Stomach (tissue), 9 donors: Measurements from ENCODE around the gene MPIG6B. TPM values are rescaled to one million over a fixed set of nuclear protein-coding genes. Genes with fewer than 3 reads are reported as not detected.
A peak's percentile ranks its signal among the peaks of the same experiment; 100 is the strongest.

Experiments
- DNase-seq, 2 donors: peaks; one replicate each; pipeline versions ENCODE4 v3.0.0 to v3.0.0-alpha.2; 2013 to 2019
- H3K27ac ChIP-seq, 5 donors: fragments of 200-600 bp in 4 of 5; sonication (generic) in 4 of 5; one replicate each; pipeline ENCODE4 v1.5.1; 2013 to 2019; ENCODE audit warnings: mild to moderate bottlenecking in 1 of 5, moderate library complexity in 1 of 5
- H3K27me3 ChIP-seq, 3 donors: fragments of 200-600 bp; sonication (generic); one replicate each; pipeline ENCODE4 v1.5.1; 2017 to 2019; ENCODE audit warnings: mixed run types in 1 of 3
- H3K36me3 ChIP-seq, 4 donors: fragments of 200-600 bp; sonication (generic); 1 replicate in 3 of 4; 2 replicates in 1 of 4; pipeline ENCODE4 v1.5.1; 2016 to 2019
- H3K4me1 ChIP-seq, 4 donors: fragments of 200-600 bp; sonication (generic); one replicate each; pipeline ENCODE4 v1.5.1; 2016 to 2019
- H3K4me3 ChIP-seq, 4 donors: fragments of 200-600 bp; sonication (generic) in 3 of 4; one replicate each; pipeline ENCODE4 v1.5.1; 2016 to 2019; ENCODE audit warnings: mild to moderate bottlenecking in 1 of 4
- H3K9me3 ChIP-seq, 4 donors: fragments of 200-600 bp; sonication (generic); one replicate each; pipeline ENCODE4 v1.5.1; 2016 to 2019
- CTCF ChIP-seq, 7 experiments: fragments of 450-650 bp in 4 of 7; fragments of 200-600 bp in 3 of 7; sonication (generic) in 3 of 7; IDR thresholded peaks; one replicate each; pipeline ENCODE4 v1.5.1; 2016 to 2019; ENCODE audit warnings: antibody characterized with exemption in 7 of 7, control low read depth in 2 of 7, mild to moderate bottlenecking in 1 of 7
- EP300 ChIP-seq: sonication (generic); formaldehyde crosslinking; IDR thresholded peaks from one replicate; pipeline ENCODE4 v1.6.1; 2017; ENCODE audit warnings: antibody characterized with exemption
- POLR2A ChIP-seq, 4 donors: fragments of 450-650 bp; IDR thresholded peaks; one replicate each; pipeline ENCODE4 v1.6.1; 2016; ENCODE audit warnings: antibody characterized with exemption in 4 of 4, control low read depth in 2 of 4, mild to moderate bottlenecking in 1 of 4, moderate library complexity in 1 of 4
- POLR2AphosphoS5 ChIP-seq, 3 donors: sonication (generic); formaldehyde crosslinking; IDR thresholded peaks; one replicate each; pipeline ENCODE4 v1.6.1; 2016; ENCODE audit warnings: antibody characterized with exemption in 3 of 3
- WGBS, 5 donors: extraction: QIAGEN DNeasy Blood & Tissue Kit in 3 of 5; methylation state at CpG; one replicate each; pipeline versions ENCODE4 v1.1.5 to v1.1.7; 2013 to 2018; 5-methylcytosine and 5-hydroxymethylcytosine counted together
- intact Hi-C: fragments of 100-400 bp; cut with DNase I; formaldehyde crosslinking; loops from one replicate; pipeline ENCODE4 v1.15.1; 2023; ENCODE audit warnings: low total_unique reads
- polyA plus RNA-seq, 3 donors: library from polyadenylated mRNA; stranded (reverse); fragments of 200-250 nt; gene quantifications; one replicate each; pipeline ENCODE4 v1.2.3, GENCODE V29; 2013
- total RNA-seq, 5 donors: library from RNA; depleted of rRNA; stranded (reverse); fragments of >200 nt; gene quantifications; one replicate each; pipeline versions ENCODE4 v1.1.0 to v1.2.3, GENCODE V29; 2014 to 2016
- donor health status: healthy with polysubstance abuse.
- donor health status: Bipolar disorder and iron deficiency.
- donor health status: healthy.

The MPIG6B gene
- total and polyA plus RNA-seq, 8 donors = 0.10 TPM; not detected in 7

GRCh38 chr6:31739639-31740396 lies 16.6 kb downstream of the MPIG6B start, which contains the start of gene MSH5:
Gene MSH5 (plus strand): TSS chr6:31740005. CDS start chr6:31740467, 462 bp downstream.
- DNase-seq = peak; percentile 98 to 100
- Histone ChIP-seq H3K9me3 (no peaks in the 10 kb centered on the region), H3K36me3 (no peaks in the 10 kb centered on the region), H3K4me1 (peaks cover 37 to 50% (median 44%) of the 10 kb centered on the region in 4 donors), H3K27me3 (no peaks in the 10 kb centered on the region), H3K4me3 (peak within 1 kb of the TSS; percentile 52 to 82 (median 69)), H3K27ac (peak within 1 kb of the TSS; percentile 94 to 97 (median 95))
- intact Hi-C loops = no loop called here
- TF ChIP-seq EP300 (no peak), POLR2AphosphoS5 (IDR thresholded peaks at IDR 0.05) (peak; percentile 38 to 83 (median 39)), POLR2A (IDR thresholded peaks at IDR 0.05) (no peak), CTCF (IDR thresholded peaks at IDR 0.05) (peak in 1 of 7 experiments; percentile 8)
- WGBS, 5 donors = 0% methylated on average over 26 to 58 of the region's 58 CpGs

GRCh38 chr6:31740397-31741223 lies 17.4 kb downstream of the MPIG6B start:
- WGBS, 5 donors = 10 to 14% (median 13%) methylated on average over 29 of the region's 29 CpGs

GRCh38 chr6:31741815-31742214 lies 18.6 kb downstream of the MPIG6B start:
- Histone ChIP-seq H3K4me3 (no peak overlapping the region), H3K4me1 (peaks cover 31 to 44% (median 37%) of the 10 kb centered on the region in 4 donors), H3K27me3 (no peaks in the 10 kb centered on the region), H3K36me3 (peaks cover 0 to under 1% (median 0%) of the 10 kb centered on the region in 4 donors), H3K9me3 (no peaks in the 10 kb centered on the region), H3K27ac (no peak overlapping the region)
- no peak for TF ChIP-seq POLR2AphosphoS5 (IDR thresholded peaks at IDR 0.05)
- no peak for TF ChIP-seq CTCF (IDR thresholded peaks at IDR 0.05)
- intact Hi-C loops = no loop called here
- WGBS, 5 donors = 52 to 65% (median 59%) methylated on average over 2 of the region's 2 CpGs
- DNase-seq = no peak

More at GRCh38 chr6:31740397-31741223, 17.4 kb downstream of the MPIG6B start:
- H3K27ac ChIP-seq = peak overlapping the region; percentile 57 to 97 (median 95)
- H3K4me1 ChIP-seq = peaks cover 36 to 48% (median 42%) of the 10 kb centered on the region in 4 donors
- no peak for DNase-seq
- no peaks in the 10 kb centered on the region for H3K9me3 ChIP-seq
- intact Hi-C loops = no loop called here
- H3K36me3 ChIP-seq = no peaks in the 10 kb centered on the region
- TF ChIP-seq POLR2A (IDR thresholded peaks at IDR 0.05) (no peak), EP300 (no peak), CTCF (IDR thresholded peaks at IDR 0.05) (no peak), POLR2AphosphoS5 (IDR thresholded peaks at IDR 0.05) (no peak)
- H3K27me3 ChIP-seq = no peaks in the 10 kb centered on the region
- H3K4me3 ChIP-seq = peak overlapping the region; percentile 52 to 82 (median 69)

GRCh38 chr6:31742894-31743293 lies 19.7 kb downstream of the MPIG6B start:
- Histone ChIP-seq H3K27ac (no peak overlapping the region), H3K4me1 (peaks cover 21 to 33% (median 26%) of the 10 kb centered on the region in 4 donors), H3K36me3 (peaks cover 0 to 8% (median 4%) of the 10 kb centered on the region in 4 donors), H3K4me3 (no peak overlapping the region), H3K9me3 (no peaks in the 10 kb centered on the region), H3K27me3 (no peaks in the 10 kb centered on the region)
- DNase-seq = no peak
- WGBS, 5 donors = 89 to 96% (median 90%) methylated on average over 3 of the region's 3 CpGs
- intact Hi-C loops = no loop called here
- TF ChIP-seq CTCF (IDR thresholded peaks at IDR 0.05) (no peak), EP300 (no peak), POLR2A (IDR thresholded peaks at IDR 0.05) (no peak), POLR2AphosphoS5 (IDR thresholded peaks at IDR 0.05) (no peak)
